Measurements from ENCODE around the gene IER2.

DNA sequence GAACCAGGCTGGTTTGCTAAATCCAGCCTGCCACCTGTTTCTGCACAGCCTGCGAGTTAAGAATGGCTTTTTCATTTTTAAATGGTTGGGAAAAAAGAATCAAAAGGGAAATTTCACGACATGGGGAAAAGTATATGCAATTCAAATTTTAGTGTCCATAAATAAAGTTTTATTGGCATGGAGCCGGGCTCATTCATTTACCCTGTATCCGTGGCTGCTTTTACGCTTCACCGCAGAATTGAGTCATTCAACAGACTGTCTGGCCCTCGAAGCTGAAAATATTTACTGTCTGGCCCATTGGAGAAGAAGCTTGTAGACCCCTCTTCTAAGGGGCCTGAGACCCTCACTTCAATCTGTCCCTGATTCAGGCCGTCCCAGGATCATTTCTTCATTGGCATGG lies 26.1 kb downstream of the IER2 start:
- no peak for TF ChIP-seq POLR2A (IDR thresholded peaks at IDR 0.05)
- TF ChIP-seq, protein P1, sequence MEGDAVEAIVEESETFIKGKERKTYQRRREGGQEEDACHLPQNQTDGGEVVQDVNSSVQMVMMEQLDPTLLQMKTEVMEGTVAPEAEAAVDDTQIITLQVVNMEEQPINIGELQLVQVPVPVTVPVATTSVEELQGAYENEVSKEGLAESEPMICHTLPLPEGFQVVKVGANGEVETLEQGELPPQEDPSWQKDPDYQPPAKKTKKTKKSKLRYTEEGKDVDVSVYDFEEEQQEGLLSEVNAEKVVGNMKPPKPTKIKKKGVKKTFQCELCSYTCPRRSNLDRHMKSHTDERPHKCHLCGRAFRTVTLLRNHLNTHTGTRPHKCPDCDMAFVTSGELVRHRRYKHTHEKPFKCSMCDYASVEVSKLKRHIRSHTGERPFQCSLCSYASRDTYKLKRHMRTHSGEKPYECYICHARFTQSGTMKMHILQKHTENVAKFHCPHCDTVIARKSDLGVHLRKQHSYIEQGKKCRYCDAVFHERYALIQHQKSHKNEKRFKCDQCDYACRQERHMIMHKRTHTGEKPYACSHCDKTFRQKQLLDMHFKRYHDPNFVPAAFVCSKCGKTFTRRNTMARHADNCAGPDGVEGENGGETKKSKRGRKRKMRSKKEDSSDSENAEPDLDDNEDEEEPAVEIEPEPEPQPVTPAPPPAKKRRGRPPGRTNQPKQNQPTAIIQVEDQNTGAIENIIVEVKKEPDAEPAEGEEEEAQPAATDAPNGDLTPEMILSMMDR (IDR thresholded peaks at IDR 0.05) = no peak

Data from testis (tissue), 2 donors.